Suprapubic skin (tissue), 3 donors: ENCODE measurements around the gene ACAT2.

ENCODE experiments used
- CTCF ChIP-seq, 2 donors: fragments of 200-600 bp in 1 of 2; fragments of 450-650 bp in 1 of 2; sonication (generic) in 1 of 2; IDR thresholded peaks; one replicate each; pipeline ENCODE4 v1.5.1; 2016 to 2019; ENCODE audit warnings: antibody characterized with exemption in 2 of 2, mild to moderate bottlenecking in 1 of 2, moderate library complexity in 1 of 2
- POLR2A ChIP-seq, 2 donors: fragments of 450-650 bp; IDR thresholded peaks; one replicate each; pipeline ENCODE4 v1.6.1; 2017; ENCODE audit warnings: antibody characterized with exemption in 2 of 2, mild to moderate bottlenecking in 2 of 2, moderate library complexity in 2 of 2

- TF ChIP-seq CTCF (IDR thresholded peaks at IDR 0.05) = no peak
- no peak for TF ChIP-seq POLR2A (IDR thresholded peaks at IDR 0.05)
Measured at GRCh38 chr6:159719287-159719686, 42.6 kb upstream of the ACAT2 start.
